ENCODE results near the gene PLEKHG2. TPM values are rescaled to one million over a fixed set of nuclear protein-coding genes. Genes with fewer than 3 reads are reported as not detected.

The PLEKHG2 gene
- total RNA-seq, 1 donor from 2014 or later, result 135 TPM

DNA sequence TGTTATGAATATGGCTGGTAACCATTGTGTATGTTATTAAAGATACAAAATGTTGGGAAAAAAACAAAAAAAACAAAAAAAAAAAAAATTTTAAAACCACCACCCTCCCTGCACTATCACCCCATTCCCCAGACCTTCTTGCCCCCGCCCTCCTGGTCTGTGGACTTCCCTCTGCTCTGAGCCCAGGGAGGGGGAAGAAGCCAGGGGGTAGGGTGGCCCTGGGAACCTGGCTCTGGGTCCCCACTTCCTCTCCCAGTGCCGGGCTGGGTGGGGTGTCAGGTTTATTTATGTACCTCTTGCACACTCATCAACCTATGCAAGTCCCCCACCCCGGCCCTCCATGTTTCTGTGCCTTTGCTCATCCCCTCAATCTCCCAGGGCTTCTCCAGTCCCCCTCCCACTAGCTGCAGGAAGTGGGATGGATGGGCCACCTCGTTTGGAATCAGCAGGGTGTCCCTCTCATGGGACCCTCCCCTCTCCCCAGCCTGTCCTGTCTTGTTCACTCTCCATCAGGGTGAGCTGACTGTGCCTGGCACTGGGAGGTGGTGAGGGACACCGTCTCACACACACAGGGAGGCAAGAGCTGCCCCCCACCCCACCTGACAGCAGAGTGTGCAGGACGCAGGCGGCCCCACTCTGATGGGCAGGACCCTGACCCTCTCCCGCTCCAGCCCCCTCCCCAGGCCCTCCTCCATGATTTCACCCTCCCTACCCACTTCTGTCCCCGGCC, 27.5 kb upstream of the PLEKHG2 start:
- no peaks in the 10 kb centered on the region for H3K9me3 Mint-ChIP-seq
- H3K27me3 Mint-ChIP-seq (ENCODE audit: low read depth), result no peaks in the 10 kb centered on the region
- H3K4me1 Mint-ChIP-seq, result peaks cover 2% of the 10 kb centered on the region
- peaks cover 22% of the 10 kb centered on the region for H3K36me3 Mint-ChIP-seq (ENCODE audit: low read depth)
- DNase-seq (ENCODE audit: low read depth, low spot score), result no peak
- TF ChIP-seq, protein P1, sequence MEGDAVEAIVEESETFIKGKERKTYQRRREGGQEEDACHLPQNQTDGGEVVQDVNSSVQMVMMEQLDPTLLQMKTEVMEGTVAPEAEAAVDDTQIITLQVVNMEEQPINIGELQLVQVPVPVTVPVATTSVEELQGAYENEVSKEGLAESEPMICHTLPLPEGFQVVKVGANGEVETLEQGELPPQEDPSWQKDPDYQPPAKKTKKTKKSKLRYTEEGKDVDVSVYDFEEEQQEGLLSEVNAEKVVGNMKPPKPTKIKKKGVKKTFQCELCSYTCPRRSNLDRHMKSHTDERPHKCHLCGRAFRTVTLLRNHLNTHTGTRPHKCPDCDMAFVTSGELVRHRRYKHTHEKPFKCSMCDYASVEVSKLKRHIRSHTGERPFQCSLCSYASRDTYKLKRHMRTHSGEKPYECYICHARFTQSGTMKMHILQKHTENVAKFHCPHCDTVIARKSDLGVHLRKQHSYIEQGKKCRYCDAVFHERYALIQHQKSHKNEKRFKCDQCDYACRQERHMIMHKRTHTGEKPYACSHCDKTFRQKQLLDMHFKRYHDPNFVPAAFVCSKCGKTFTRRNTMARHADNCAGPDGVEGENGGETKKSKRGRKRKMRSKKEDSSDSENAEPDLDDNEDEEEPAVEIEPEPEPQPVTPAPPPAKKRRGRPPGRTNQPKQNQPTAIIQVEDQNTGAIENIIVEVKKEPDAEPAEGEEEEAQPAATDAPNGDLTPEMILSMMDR (conservative IDR thresholded peaks at IDR 0.05), result no peak
- H3K27ac Mint-ChIP-seq (ENCODE audit: unreplicated experiment), result no peak overlapping the region
- H3K4me3 Mint-ChIP-seq, result no peak overlapping the region

DNA sequence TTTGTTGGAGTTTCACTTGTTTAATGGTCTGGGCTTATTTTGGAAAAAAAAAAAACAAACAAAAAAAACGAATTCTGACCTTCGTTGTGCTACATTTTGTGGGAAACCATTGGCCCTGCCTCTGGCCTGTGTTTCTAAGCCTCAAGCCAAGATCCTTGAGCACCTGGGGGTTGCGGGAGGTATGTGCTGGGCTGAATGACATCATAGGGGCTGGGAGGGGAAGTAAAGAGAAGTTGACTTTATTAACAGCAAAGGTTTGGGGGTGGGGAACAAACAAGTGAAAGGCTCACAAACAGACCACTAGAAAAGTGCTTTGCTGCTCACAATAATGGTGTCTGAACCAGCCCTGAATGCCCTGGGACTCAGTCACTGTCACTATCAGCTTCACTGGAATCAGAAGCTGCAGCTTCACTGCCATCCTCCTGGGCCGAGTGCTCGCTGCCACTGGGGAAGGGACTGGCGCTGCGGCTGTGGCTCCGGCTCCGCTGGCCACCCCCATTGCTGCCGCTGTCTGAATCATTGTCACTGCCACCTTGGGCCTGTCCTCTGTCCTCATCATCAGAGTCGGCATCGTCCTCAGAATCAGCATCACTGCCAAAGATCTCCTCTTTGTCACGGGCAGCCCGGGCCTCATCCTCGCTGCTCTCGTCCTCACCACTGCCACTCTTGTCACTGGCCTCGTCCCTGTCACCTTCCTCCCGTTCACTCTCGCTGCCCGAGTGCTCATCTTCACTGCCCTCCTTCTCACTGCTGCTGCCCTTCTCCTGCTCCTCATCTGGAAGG, 26.6 kb upstream of the PLEKHG2 start:
- Mint-ChIP-seq H3K4me1 (peaks cover 7% of the 10 kb centered on the region), H3K4me3 (peak overlapping the region; percentile 49), H3K27ac (ENCODE audit: unreplicated experiment) (peak overlapping the region; percentile 13), H3K27me3 (ENCODE audit: low read depth) (no peaks in the 10 kb centered on the region), H3K36me3 (ENCODE audit: low read depth) (peaks cover 22% of the 10 kb centered on the region), H3K9me3 (no peaks in the 10 kb centered on the region)
- DNase-seq (ENCODE audit: low read depth, low spot score), result no peak
- TF ChIP-seq, protein P1 (conservative IDR thresholded peaks at IDR 0.05), result no peak

DNA sequence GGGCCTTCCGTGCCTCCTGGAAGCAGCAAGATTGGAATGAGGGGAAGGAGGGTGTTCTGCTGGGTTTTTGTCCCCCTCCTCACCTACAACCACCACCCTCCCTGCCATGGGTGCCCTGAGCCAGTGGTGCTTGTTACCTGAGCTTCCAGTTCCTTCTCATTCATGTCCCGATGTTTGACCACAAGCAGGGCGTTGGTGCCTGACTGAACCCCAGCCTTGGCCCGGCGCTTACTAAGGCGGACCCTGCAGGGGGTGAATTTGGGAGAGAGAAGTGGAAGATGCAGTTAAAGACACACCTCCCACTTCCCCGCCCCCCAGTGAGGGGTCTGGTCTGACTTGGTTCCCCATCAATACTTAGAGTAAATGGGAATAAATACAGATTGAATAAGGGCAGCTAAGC, 25.9 kb upstream of the PLEKHG2 start:
- peak overlapping the region; percentile 70 for H3K27ac Mint-ChIP-seq (ENCODE audit: unreplicated experiment)
- H3K9me3 Mint-ChIP-seq, result no peaks in the 10 kb centered on the region
- peaks cover 17% of the 10 kb centered on the region for H3K36me3 Mint-ChIP-seq (ENCODE audit: low read depth)
- peaks cover 3% of the 10 kb centered on the region for H3K27me3 Mint-ChIP-seq (ENCODE audit: low read depth)
- H3K4me3 Mint-ChIP-seq, result peak overlapping the region; percentile 92
- no peak for DNase-seq (ENCODE audit: low read depth, low spot score)
- peaks cover 14% of the 10 kb centered on the region for H3K4me1 Mint-ChIP-seq
- TF ChIP-seq, protein P1 (conservative IDR thresholded peaks at IDR 0.05), result no peak

DNA sequence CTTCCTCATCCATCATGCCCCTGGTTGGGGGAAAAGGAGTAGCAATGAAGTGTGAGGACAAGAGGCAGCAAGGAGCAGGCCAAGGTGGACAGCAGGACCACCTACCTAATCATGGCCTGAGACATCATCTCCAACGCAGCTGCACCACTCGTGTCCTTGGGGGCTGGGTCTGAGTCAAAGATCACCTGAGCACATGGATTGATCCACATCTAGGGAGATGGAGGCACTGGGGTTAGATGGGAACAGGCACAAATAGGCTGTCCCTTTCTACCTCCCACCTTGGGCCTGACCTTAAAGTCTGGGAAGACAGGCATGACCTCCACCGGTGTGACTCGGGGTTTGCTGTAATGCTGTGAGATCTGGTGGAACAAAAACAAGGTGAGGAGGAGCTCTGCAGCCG, 23.8 kb upstream of the PLEKHG2 start:
- DNase-seq (ENCODE audit: low read depth, low spot score), result no peak
- H3K27me3 Mint-ChIP-seq (ENCODE audit: low read depth), result peaks cover 3% of the 10 kb centered on the region
- peaks cover 21% of the 10 kb centered on the region for H3K4me1 Mint-ChIP-seq
- TF ChIP-seq, protein P1 (conservative IDR thresholded peaks at IDR 0.05), result no peak
- no peak overlapping the region for H3K27ac Mint-ChIP-seq (ENCODE audit: unreplicated experiment)
- peak overlapping the region; percentile 92 for H3K4me3 Mint-ChIP-seq
- peaks cover 17% of the 10 kb centered on the region for H3K36me3 Mint-ChIP-seq (ENCODE audit: low read depth)
- no peaks in the 10 kb centered on the region for H3K9me3 Mint-ChIP-seq

DNA sequence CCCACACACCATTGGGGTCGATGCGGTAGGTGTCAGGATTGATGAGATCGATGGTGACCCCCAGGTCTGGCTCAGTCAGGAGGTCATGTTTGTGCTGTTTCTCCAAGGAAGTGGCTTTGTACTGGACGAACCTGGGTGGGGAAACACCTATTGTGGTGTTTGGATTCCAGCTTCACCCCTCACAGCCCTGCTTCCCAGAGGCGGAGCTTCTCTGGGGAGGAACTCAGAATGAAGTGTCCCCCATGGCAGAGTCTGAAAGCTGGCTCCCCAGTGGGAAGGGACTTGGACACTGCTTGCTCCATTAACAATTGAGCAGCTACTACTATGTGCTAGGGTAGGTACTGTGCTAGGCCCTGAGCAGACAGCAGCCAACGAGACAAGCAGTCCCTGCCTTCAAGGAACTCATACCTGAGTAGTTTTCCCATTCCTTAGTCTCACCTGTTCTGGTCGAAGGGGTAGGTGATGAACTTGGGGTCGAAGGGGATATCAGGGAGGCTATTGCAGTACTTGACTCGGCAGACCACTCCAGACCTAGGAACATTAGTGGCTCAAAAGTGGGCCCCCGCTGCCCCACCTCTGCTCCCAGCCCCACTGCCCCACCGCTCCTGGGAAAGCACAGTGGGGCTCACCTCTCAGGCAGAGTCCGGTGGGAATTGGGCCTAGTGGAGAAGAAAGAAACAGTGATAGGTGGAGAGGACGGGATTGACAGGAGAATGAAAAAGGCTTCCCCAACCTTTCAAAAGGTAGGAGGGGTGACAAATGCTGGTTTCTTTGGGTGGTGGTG, 22.6 kb upstream of the PLEKHG2 start:
- TF ChIP-seq, protein P1 (conservative IDR thresholded peaks at IDR 0.05), result no peak
- DNase-seq (ENCODE audit: low read depth, low spot score), result no peak
- H3K27ac Mint-ChIP-seq (ENCODE audit: unreplicated experiment), result peak overlapping the region; percentile 100
- no peaks in the 10 kb centered on the region for H3K9me3 Mint-ChIP-seq
- peak overlapping the region; percentile 92 for H3K4me3 Mint-ChIP-seq
- H3K36me3 Mint-ChIP-seq (ENCODE audit: low read depth), result peaks cover 17% of the 10 kb centered on the region
- H3K4me1 Mint-ChIP-seq, result peaks cover 21% of the 10 kb centered on the region
- H3K27me3 Mint-ChIP-seq (ENCODE audit: low read depth), result peaks cover 3% of the 10 kb centered on the region

All from neural crest cell (in vitro differentiated cells).